Stimulated activated CD4-positive, alpha-beta T cell treated with anti-CD3 and anti-CD28 coated beads, Interleukin-15, amount 100 ng/mL, for 1 hour (primary cell): ENCODE data around the gene NRIP1.

Experiments
- DNase-seq, 2 donors: peaks; one replicate each; pipeline ENCODE4 v3.0.0-alpha.2; 2020; ENCODE audit warnings: low read depth in 1 of 2, low spot score in 1 of 2

NRIP1 gene

GRCh38 chr21:15065392-15066122, 757 bp upstream of the NRIP1 start:
- peak; percentile 28 to 59 for DNase-seq

- no peak for DNase-seq
These were observed 805 bp downstream of the NRIP1 start for GRCh38 chr21:15063814-15064575.

GRCh38 chr21:15063081-15063813, 1.6 kb downstream of the NRIP1 start:
- no peak for DNase-seq

- no peak for DNase-seq
These were observed 2.2 kb downstream of the NRIP1 start for GRCh38 chr21:15062606-15062965.

GRCh38 chr21:15061747-15062605, 2.8 kb downstream of the NRIP1 start:
- DNase-seq = no peak

- DNase-seq = no peak
These were observed 3.5 kb downstream of the NRIP1 start for GRCh38 chr21:15061279-15061678.

GRCh38 chr21:15060543-15061175, 4.1 kb downstream of the NRIP1 start:
- no peak for DNase-seq

GRCh38 chr21:15059397-15059796, 5.4 kb downstream of the NRIP1 start:
- DNase-seq = no peak

- no peak for DNase-seq
These were observed 5.9 kb downstream of the NRIP1 start for GRCh38 chr21:15058854-15059263.

GRCh38 chr21:15057285-15057684, 7.5 kb downstream of the NRIP1 start:
- DNase-seq = no peak

GRCh38 chr21:15054606-15055239, 10.1 kb downstream of the NRIP1 start:
- no peak for DNase-seq

- no peak for DNase-seq
These were observed 10.7 kb downstream of the NRIP1 start for GRCh38 chr21:15054089-15054488.

- no peak for DNase-seq
These were observed 11.3 kb downstream of the NRIP1 start for GRCh38 chr21:15053500-15053899.

GRCh38 chr21:15052459-15052763, 12.4 kb downstream of the NRIP1 start:
- no peak for DNase-seq

GRCh38 chr21:15051644-15052458, 12.9 kb downstream of the NRIP1 start:
- DNase-seq = no peak

- DNase-seq = no peak
These were observed 14.0 kb downstream of the NRIP1 start for GRCh38 chr21:15050568-15051377.

- no peak for DNase-seq
These were observed 19.8 kb downstream of the NRIP1 start for GRCh38 chr21:15045017-15045416.

GRCh38 chr21:15042531-15042930, 22.3 kb downstream of the NRIP1 start:
- no peak for DNase-seq
